HepG2 (cell line): Measurements from ENCODE around the gene NOB1. TPM values are rescaled to one million over a fixed set of nuclear protein-coding genes. Genes with fewer than 3 reads are reported as not detected.

Experiments
- ATF7-NPFF ChIP-seq: sonication (generic); formaldehyde crosslinking; IDR thresholded peaks from 2 replicates; pipeline ENCODE4 v1.8.1; 2023; ENCODE audit warnings: mild to moderate bottlenecking, low read depth, missing genetic modification reagents, moderate library complexity
- CBFB ChIP-seq: sonication (generic); formaldehyde crosslinking; IDR thresholded peaks from 2 replicates; pipeline ENCODE4 v1.4.0; 2020; ENCODE audit warnings: missing genetic modification reagents
- DMAP1 ChIP-seq: IDR thresholded peaks from 2 replicates; pipeline ENCODE4 v1.6.1; 2016
- DPF2 ChIP-seq: sonication (generic); formaldehyde crosslinking; IDR thresholded peaks from 2 replicates; pipeline ENCODE4 v1.4.0; 2020; ENCODE audit warnings: mild to moderate bottlenecking, low read depth, missing genetic modification reagents, borderline replicate concordance
- E2F5 ChIP-seq: sonication (generic); formaldehyde crosslinking; conservative IDR thresholded peaks from 2 replicates; pipeline ENCODE4 v1.4.0; 2020; ENCODE audit warnings: missing genetic modification reagents
- FOSL1 ChIP-seq: sonication (generic); formaldehyde crosslinking; IDR thresholded peaks from 2 replicates; pipeline ENCODE4 v1.9.0; 2021; ENCODE audit warnings: missing genetic modification reagents, borderline replicate concordance
- FOXA3 ChIP-seq: IDR thresholded peaks from 2 replicates; pipeline ENCODE4 v1.6.1; 2016; ENCODE audit warnings: missing genetic modification reagents, missing compliant biosample characterization
- GATAD2A ChIP-seq: IDR thresholded peaks from 2 replicates; pipeline ENCODE4 v1.6.1; 2016
- HNF4A ChIP-seq: sonication (generic); formaldehyde crosslinking; IDR thresholded peaks from 2 replicates; pipeline ENCODE4 v1.4.0; 2020; ENCODE audit warnings: missing genetic modification reagents
- ISL2 ChIP-seq: sonication (generic); formaldehyde crosslinking; IDR thresholded peaks from 2 replicates; pipeline ENCODE4 v1.5.0; 2020; ENCODE audit warnings: missing genetic modification reagents
- MED8 ChIP-seq: sonication (generic); formaldehyde crosslinking; IDR thresholded peaks from 2 replicates; pipeline ENCODE4 v1.8.1; 2023; ENCODE audit warnings: mild to moderate bottlenecking, missing genetic modification reagents; ENCODE audit not compliant: insufficient replicate concordance
- NCOA2 ChIP-seq: sonication (generic); formaldehyde crosslinking; IDR thresholded peaks from 2 replicates; pipeline ENCODE4 v1.8.0; 2022; ENCODE audit warnings: inconsistent platforms
- PRPF4 ChIP-seq: fragments of 200-400 bp; formaldehyde crosslinking; IDR thresholded peaks from 2 replicates; pipeline ENCODE4 v1.6.1; 2016; ENCODE audit warnings: low read length, low read depth; ENCODE audit not compliant: poor library complexity, severe bottlenecking
- RNF2 ChIP-seq: fragments of 450-650 bp; conservative IDR thresholded peaks from 2 replicates; pipeline ENCODE4 v1.6.1; 2016; ENCODE audit warnings: low read depth
- SMAD9 ChIP-seq: sonication (generic); formaldehyde crosslinking; IDR thresholded peaks from 2 replicates; pipeline ENCODE4 v1.5.1; 2020; ENCODE audit warnings: mild to moderate bottlenecking, missing genetic modification reagents
- ZBTB26 ChIP-seq: IDR thresholded peaks from 2 replicates; pipeline ENCODE4 v1.6.1; 2016; ENCODE audit warnings: missing compliant biosample characterization, missing genetic modification reagents, borderline replicate concordance
- ZHX1 ChIP-seq: sonication (generic); formaldehyde crosslinking; IDR thresholded peaks from 2 replicates; pipeline ENCODE4 v1.8.1; 2022; ENCODE audit warnings: low read depth, mild to moderate bottlenecking, missing genetic modification reagents
- ZNF275 ChIP-seq: sonication (generic); formaldehyde crosslinking; IDR thresholded peaks from 2 replicates; pipeline ENCODE4 v1.8.0; 2022; ENCODE audit warnings: missing genetic modification reagents, mild to moderate bottlenecking, inconsistent platforms, borderline replicate concordance
- ZNF44 ChIP-seq: sonication (generic); formaldehyde crosslinking; IDR thresholded peaks from 2 replicates; pipeline ENCODE4 v1.5.1; 2020; ENCODE audit warnings: mild to moderate bottlenecking, missing genetic modification reagents
- ZNF460 ChIP-seq: sonication (generic); formaldehyde crosslinking; IDR thresholded peaks from 2 replicates; pipeline ENCODE4 v1.5.1; 2020; ENCODE audit warnings: missing genetic modification reagents, mild to moderate bottlenecking, borderline replicate concordance
- ZNF557 ChIP-seq: sonication (generic); formaldehyde crosslinking; IDR thresholded peaks from 2 replicates; pipeline ENCODE4 v1.4.0; 2020; ENCODE audit warnings: missing genetic modification reagents
- polyA plus RNA-seq, 8 experiments: library from polyadenylated mRNA; depleted of rRNA in 3 of 8; stranded (reverse) in 7 of 8; unstranded in 1 of 8; fragments of >200 nt; fragmentation: Illumina TruSeq in 4 of 8; extraction: Trizol in 4 of 8; gene quantifications; 2 replicates each; pipeline versions ENCODE4 v1.2.1 to v1.2.3, GENCODE V29; 2011 to 2016; ENCODE audit warnings: low read depth in 4 of 8, missing spikeins in 1 of 8, mixed read lengths in 1 of 8; ENCODE audit not compliant: insufficient read depth in 1 of 8
- total RNA-seq, 5 experiments: library from RNA; depleted of rRNA; stranded (reverse); fragments of >200 nt; fragmentation: Illumina TruSeq; extraction: Trizol; gene quantifications; 2 replicates each; pipeline ENCODE4 v1.2.3, GENCODE V29; 2016; ENCODE audit warnings: low read depth in 1 of 5
- TF ChIP-seq, protein P1 (sequence below): sonication (generic); formaldehyde crosslinking; IDR thresholded peaks from 2 replicates; pipeline ENCODE4 v1.4.0; 2020; ENCODE audit warnings: missing genetic modification reagents

The NOB1 gene
- total and polyA plus RNA-seq, 2 of the 13 experiments (the other 11 are each of a cell fraction or from before 2014, with no cell fraction given): 47.1 to 162 TPM

GRCh38 chr16:69787883-69788282 lies 33.2 kb upstream of the NOB1 start (continued):
- TF ChIP-seq DMAP1 (CRISPR knock-in tag) (no peak), MED8 (no peak), ZHX1 (no peak), PRPF4 (no peak), ZBTB26 (CRISPR knock-in tag) (no peak), FOSL1 (CRISPR knock-in tag) (peak; percentile 81; the same call in 1 of the 2 replicates), ZNF44 (no peak), ZNF275 (CRISPR knock-in tag) (no peak), ISL2 (CRISPR knock-in tag) (no peak), ZNF460 (CRISPR knock-in tag) (peak; percentile 38; the same call in 1 of the 2 replicates), FOXA3 (peak; percentile 31; the same call in 1 of the 2 replicates), E2F5 (no peak), CBFB (CRISPR knock-in tag) (no peak), HNF4A (CRISPR knock-in tag) (peak; percentile 65), ZNF557 (CRISPR knock-in tag) (no peak), GATAD2A (CRISPR knock-in tag) (peak; percentile 66), DPF2 (CRISPR knock-in tag) (0 out of 2 replicates have a peak, but pooled peaks have one; percentile 32), RNF2 (no peak), SMAD9 (CRISPR knock-in tag) (no peak), NCOA2 (CRISPR knock-in tag) (0 out of 2 replicates have a peak, but pooled peaks have one; percentile 17), ATF7-NPFF (CRISPR knock-in tag) (no peak)
- TF ChIP-seq, protein P1, sequence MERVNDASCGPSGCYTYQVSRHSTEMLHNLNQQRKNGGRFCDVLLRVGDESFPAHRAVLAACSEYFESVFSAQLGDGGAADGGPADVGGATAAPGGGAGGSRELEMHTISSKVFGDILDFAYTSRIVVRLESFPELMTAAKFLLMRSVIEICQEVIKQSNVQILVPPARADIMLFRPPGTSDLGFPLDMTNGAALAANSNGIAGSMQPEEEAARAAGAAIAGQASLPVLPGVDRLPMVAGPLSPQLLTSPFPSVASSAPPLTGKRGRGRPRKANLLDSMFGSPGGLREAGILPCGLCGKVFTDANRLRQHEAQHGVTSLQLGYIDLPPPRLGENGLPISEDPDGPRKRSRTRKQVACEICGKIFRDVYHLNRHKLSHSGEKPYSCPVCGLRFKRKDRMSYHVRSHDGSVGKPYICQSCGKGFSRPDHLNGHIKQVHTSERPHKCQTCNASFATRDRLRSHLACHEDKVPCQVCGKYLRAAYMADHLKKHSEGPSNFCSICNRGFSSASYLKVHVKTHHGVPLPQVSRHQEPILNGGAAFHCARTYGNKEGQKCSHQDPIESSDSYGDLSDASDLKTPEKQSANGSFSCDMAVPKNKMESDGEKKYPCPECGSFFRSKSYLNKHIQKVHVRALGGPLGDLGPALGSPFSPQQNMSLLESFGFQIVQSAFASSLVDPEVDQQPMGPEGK (CRISPR knock-in tag): no peak
